ENCODE data around the gene HOXC9. TPM values are rescaled to one million over a fixed set of nuclear protein-coding genes. Genes with fewer than 3 reads are reported as not detected.

Gene HOXC9
- total and polyA plus RNA-seq, 9 of the 15 experiments (the other 6 are each of a cell fraction or from before 2014, with no cell fraction given): 1.1 to 10.5 (median 9.3) TPM

GRCh38 chr12:54019924-54020590 is 20.1 kb downstream of the HOXC9 start:
- H3K27ac ChIP-seq (ENCODE audit: extremely low read depth, low read depth, low read length): peak overlapping the region; percentile 71; the same call in 2 of the 3 replicates
- no peak overlapping the region for H3K4me3 ChIP-seq
- no peaks in the 10 kb centered on the region for H3K36me3 ChIP-seq (ENCODE audit: control insufficient read depth, insufficient read depth, low read length)
- no peaks in the 10 kb centered on the region for H3K27me3 ChIP-seq (ENCODE audit: control insufficient read depth in 2 of 2, insufficient read depth in 2 of 2, low read length in 2 of 2)
- no peak for ATAC-seq
- no peak overlapping the region for H2AFZ ChIP-seq (ENCODE audit: low read depth, low read length)
- H3K79me2 ChIP-seq (ENCODE audit: control insufficient read depth, insufficient read depth, low read length): peaks cover 3% of the 10 kb centered on the region; the same call in 2 of the 3 replicates
- FAIRE-seq: no peak
- no peaks in the 10 kb centered on the region for H3K9me3 ChIP-seq (replicated peaks; ENCODE audit: control insufficient read depth, insufficient read depth, low read depth, low read length)
- intact Hi-C loops (cut with micrococcal nuclease) (loop anchor here (10.0 kb wide), 1 partner anchor 275 kb away; no protein-coding TSS in a partner anchor), in situ Hi-C loops (cut with MboI) (loop anchor here (10.0 kb wide), 1 partner anchor 175 kb away; no protein-coding TSS in a partner anchor)
- DNase-seq (ENCODE audit: extremely low read depth in 1 of 4, low spot score in 3 of 4): no peak
- BruUV-seq (replicated peaks): no TSS peak
- 62% methylated on average over 9 of the region's 10 CpGs for WGBS (ENCODE audit: insufficient coverage, low coverage, missing lambda C conversion rate)
- peaks cover 10 to 49% of the 10 kb centered on the region in 2 experiments for H3K4me1 ChIP-seq (replicated peaks in 1 of 2; ENCODE audit: control insufficient read depth in 2 of 2, insufficient read depth in 2 of 2, low read length in 2 of 2)
- H3K9ac ChIP-seq (ENCODE audit: insufficient read depth in 1 of 2, low read depth in 2 of 2, low read length in 2 of 2): peak overlapping the region in 1 of 2 experiments; percentile 7; a peak in 1 of 4 replicates
- POLR2A ChIA-PET: no interaction called here
- no peak overlapping the region for H3K4me2 ChIP-seq (ENCODE audit: insufficient read depth, low read length)
- CTCF ChIA-PET (ENCODE audit: low intra/inter-chr PET ratio): interaction anchor here (0.8 kb wide), 1 partner anchor 14 kb away, joined by 3 read pairs; no protein-coding TSS in a partner anchor
- H3K9me1 ChIP-seq (ENCODE audit: control insufficient read depth, insufficient read depth, low read length): no peaks in the 10 kb centered on the region
- H4K20me1 ChIP-seq (replicated peaks; ENCODE audit: control insufficient read depth, insufficient read depth, low read length): no peaks in the 10 kb centered on the region
- TF ChIP-seq RNF219 (CRISPR knock-in tag; IDR thresholded peaks at IDR 0.05) (no peak), CBX3 (IDR thresholded peaks at IDR 0.05; ENCODE audit: borderline replicate concordance in 1 of 2, low read length in 2 of 2) (no peak), NFE2L1 (tag; IDR thresholded peaks at IDR 0.05; ENCODE audit: borderline replicate concordance, low read depth) (no peak), PML (IDR thresholded peaks at IDR 0.05; ENCODE audit: low read length) (no peak), RHOXF2B (CRISPR knock-in tag; conservative IDR thresholded peaks at IDR 0.05) (no peak), POLR2AphosphoS2 (IDR thresholded peaks at IDR 0.05; ENCODE audit: low read length) (no peak), CHD1 (IDR thresholded peaks at IDR 0.05; ENCODE audit: low read length) (no peak), CAMTA2 (CRISPR knock-in tag; conservative IDR thresholded peaks at IDR 0.05) (no peak), ZNF217 (CRISPR knock-in tag; IDR thresholded peaks at IDR 0.05) (no peak), THRB (CRISPR knock-in tag; conservative IDR thresholded peaks at IDR 0.05) (no peak), NONO (IDR thresholded peaks at IDR 0.05; ENCODE audit: low read depth in 2 of 2, low read length in 1 of 2) (no peak), NFYB (IDR thresholded peaks at IDR 0.05; ENCODE audit: extremely low read depth, insufficient read length) (no peak), ARHGAP35 (IDR thresholded peaks at IDR 0.05; ENCODE audit: partially characterized antibody) (no peak), NCOA1 (IDR thresholded peaks at IDR 0.05; ENCODE audit: low read depth) (no peak), CEBPB (tag; IDR thresholded peaks at IDR 0.05) (no peak)
